ENCODE results near the gene GRM5. TPM values are rescaled to one million over a fixed set of nuclear protein-coding genes. Genes with fewer than 3 reads are reported as not detected.

GRM5 gene
- total RNA-seq, 1 experiment from 2014 or later = not detected

- H3K27ac ChIP-seq (ENCODE audit: low read length) = no peak overlapping the region
- no peaks in the 10 kb centered on the region for H3K9me2 ChIP-seq (replicated peaks; ENCODE audit: low read length)
- H3K4me2 ChIP-seq (ENCODE audit: low read length) = no peak overlapping the region
- H3K4me1 ChIP-seq (ENCODE audit: insufficient read depth, low read length) = no peaks in the 10 kb centered on the region
- H3K9ac ChIP-seq (ENCODE audit: low read length) = no peak overlapping the region
- no peak overlapping the region for H2AFZ ChIP-seq (ENCODE audit: low read length)
- H4K20me1 ChIP-seq (ENCODE audit: low read length) = no peaks in the 10 kb centered on the region
- no peaks in the 10 kb centered on the region for H3K36me3 ChIP-seq (ENCODE audit: low read depth, low read length)
- no peaks in the 10 kb centered on the region for H3K9me3 ChIP-seq (ENCODE audit: low read length)
- H3K4me3 ChIP-seq (ENCODE audit: low read length) = no peak overlapping the region
- H3K79me2 ChIP-seq (ENCODE audit: low read length) = no peaks in the 10 kb centered on the region
- no peak for TF ChIP-seq EZH2 (IDR thresholded peaks at IDR 0.05; ENCODE audit: low read length, unreplicated experiment)
- no peak for TF ChIP-seq EZH2phosphoT487 (IDR thresholded peaks at IDR 0.05; ENCODE audit: borderline replicate concordance, low read length)
- TF ChIP-seq CTCF (conservative IDR thresholded peaks at IDR 0.05; ENCODE audit: low read depth, low read length) = no peak
- peak; percentile 48 for DNase-seq
- CTCF ChIA-PET = no interaction called here
- BruUV-seq (replicated peaks) = no TSS peak
- POLR2A ChIA-PET (ENCODE audit: unreplicated experiment) = no interaction called here
- no peaks in the 10 kb centered on the region for H3K27me3 ChIP-seq (ENCODE audit: low read length)
- intact Hi-C loops (cut with micrococcal nuclease) = no loop called here
- no peaks in the 10 kb centered on the region for H3F3A ChIP-seq (ENCODE audit: low read length, unreplicated experiment)
- no peak; the same call in 1 of the 2 replicates for ATAC-seq
Measured at GRCh38 chr11:88454881-88455280, 610.9 kb downstream of the GRM5 start.

Other genes with a start within 250 kb of the GRM5 start
- gene TYR, start 111.9 kb upstream of the GRM5 start, total RNA-seq (2014; rRNA removed) = not detected in 2 replicates

All from PC-3 (cell line).